Transverse colon (tissue), 4 donors: ENCODE measurements around the gene CROT.

Source experiments
- EP300 ChIP-seq: sonication (generic); formaldehyde crosslinking; IDR thresholded peaks from one replicate; pipeline ENCODE4 v1.6.1; 2017; ENCODE audit warnings: antibody characterized with exemption, low read depth
- POLR2A ChIP-seq: fragments of 450-650 bp; IDR thresholded peaks from one replicate; pipeline ENCODE4 v1.6.1; 2016; ENCODE audit warnings: antibody characterized with exemption, mild to moderate bottlenecking, moderate library complexity
- POLR2AphosphoS5 ChIP-seq, 3 donors: sonication (generic); formaldehyde crosslinking; IDR thresholded peaks; one replicate each; pipeline ENCODE4 v1.6.1; 2016; ENCODE audit warnings: antibody characterized with exemption in 3 of 3
- TF ChIP-seq, protein P1 (sequence below), 5 experiments: fragments of 200-600 bp in 3 of 5; fragments of 450-650 bp in 2 of 5; sonication (generic) in 3 of 5; IDR thresholded peaks; 1 replicate in 2 of 5; 2 replicates in 3 of 5; pipeline ENCODE4 v1.5.1; 2016 to 2017; ENCODE audit warnings: antibody characterized with exemption in 5 of 5, inconsistent platforms in 3 of 5, mild to moderate bottlenecking in 2 of 5, moderate library complexity in 1 of 5

DNA sequence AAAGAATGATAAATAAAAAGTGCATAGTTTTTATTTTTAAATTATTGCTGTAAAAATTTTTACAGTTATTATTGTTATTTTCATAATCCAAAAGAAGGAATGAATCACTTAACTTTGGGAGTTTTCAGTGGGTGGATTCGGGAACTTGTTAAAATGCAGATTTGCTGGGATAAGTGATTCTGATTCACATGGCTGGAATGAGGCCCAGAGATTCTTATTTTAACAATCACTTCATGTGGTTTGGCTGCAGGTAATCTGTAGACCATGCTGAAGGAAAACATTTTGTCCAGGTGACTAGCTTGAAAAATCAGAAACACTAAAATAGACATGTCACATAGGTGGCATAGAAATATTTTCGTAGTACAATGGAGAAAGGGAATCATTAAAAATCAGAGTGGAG lies 13.9 kb downstream of the CROT start:
- TF ChIP-seq POLR2AphosphoS5 (IDR thresholded peaks at IDR 0.05) = no peak
- TF ChIP-seq, protein P1, sequence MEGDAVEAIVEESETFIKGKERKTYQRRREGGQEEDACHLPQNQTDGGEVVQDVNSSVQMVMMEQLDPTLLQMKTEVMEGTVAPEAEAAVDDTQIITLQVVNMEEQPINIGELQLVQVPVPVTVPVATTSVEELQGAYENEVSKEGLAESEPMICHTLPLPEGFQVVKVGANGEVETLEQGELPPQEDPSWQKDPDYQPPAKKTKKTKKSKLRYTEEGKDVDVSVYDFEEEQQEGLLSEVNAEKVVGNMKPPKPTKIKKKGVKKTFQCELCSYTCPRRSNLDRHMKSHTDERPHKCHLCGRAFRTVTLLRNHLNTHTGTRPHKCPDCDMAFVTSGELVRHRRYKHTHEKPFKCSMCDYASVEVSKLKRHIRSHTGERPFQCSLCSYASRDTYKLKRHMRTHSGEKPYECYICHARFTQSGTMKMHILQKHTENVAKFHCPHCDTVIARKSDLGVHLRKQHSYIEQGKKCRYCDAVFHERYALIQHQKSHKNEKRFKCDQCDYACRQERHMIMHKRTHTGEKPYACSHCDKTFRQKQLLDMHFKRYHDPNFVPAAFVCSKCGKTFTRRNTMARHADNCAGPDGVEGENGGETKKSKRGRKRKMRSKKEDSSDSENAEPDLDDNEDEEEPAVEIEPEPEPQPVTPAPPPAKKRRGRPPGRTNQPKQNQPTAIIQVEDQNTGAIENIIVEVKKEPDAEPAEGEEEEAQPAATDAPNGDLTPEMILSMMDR (IDR thresholded peaks at IDR 0.05) = no peak
- TF ChIP-seq POLR2A = no peak
- no peak for TF ChIP-seq EP300
